ENCODE data around the gene KRTAP10-12. TPM values are rescaled to one million over a fixed set of nuclear protein-coding genes. Genes with fewer than 3 reads are reported as not detected.

Gene KRTAP10-12
- total RNA-seq, 1 experiment from 2014 or later, result not detected

GRCh38 chr21:44737706-44738354, 40.9 kb downstream of the KRTAP10-12 start:
- no peak overlapping the region for H3K9ac ChIP-seq (ENCODE audit: low read length)
- H3K79me2 ChIP-seq (ENCODE audit: insufficient read depth, low read length), result no peaks in the 10 kb centered on the region
- intact Hi-C loops (cut with micrococcal nuclease), result no loop called here
- no TSS peak for BruUV-seq (replicated peaks)
- H3K9me3 ChIP-seq (ENCODE audit: control insufficient read depth in 1 of 2, insufficient read depth in 1 of 2, low read depth in 1 of 2, low read length in 2 of 2), result no peaks in the 10 kb centered on the region
- no peak overlapping the region for H3K4me2 ChIP-seq (ENCODE audit: low read length)
- TF ChIP-seq POLR2A (IDR thresholded peaks at IDR 0.05; ENCODE audit: borderline replicate concordance, extremely low read depth, insufficient read depth, insufficient read length), result no peak
- TF ChIP-seq JUND (IDR thresholded peaks at IDR 0.05), result no peak
- TF ChIP-seq TCF7L2 (IDR thresholded peaks at IDR 0.05; ENCODE audit: borderline replicate concordance, extremely low read depth, insufficient read depth, insufficient read length), result no peak
- TF ChIP-seq, protein P1, sequence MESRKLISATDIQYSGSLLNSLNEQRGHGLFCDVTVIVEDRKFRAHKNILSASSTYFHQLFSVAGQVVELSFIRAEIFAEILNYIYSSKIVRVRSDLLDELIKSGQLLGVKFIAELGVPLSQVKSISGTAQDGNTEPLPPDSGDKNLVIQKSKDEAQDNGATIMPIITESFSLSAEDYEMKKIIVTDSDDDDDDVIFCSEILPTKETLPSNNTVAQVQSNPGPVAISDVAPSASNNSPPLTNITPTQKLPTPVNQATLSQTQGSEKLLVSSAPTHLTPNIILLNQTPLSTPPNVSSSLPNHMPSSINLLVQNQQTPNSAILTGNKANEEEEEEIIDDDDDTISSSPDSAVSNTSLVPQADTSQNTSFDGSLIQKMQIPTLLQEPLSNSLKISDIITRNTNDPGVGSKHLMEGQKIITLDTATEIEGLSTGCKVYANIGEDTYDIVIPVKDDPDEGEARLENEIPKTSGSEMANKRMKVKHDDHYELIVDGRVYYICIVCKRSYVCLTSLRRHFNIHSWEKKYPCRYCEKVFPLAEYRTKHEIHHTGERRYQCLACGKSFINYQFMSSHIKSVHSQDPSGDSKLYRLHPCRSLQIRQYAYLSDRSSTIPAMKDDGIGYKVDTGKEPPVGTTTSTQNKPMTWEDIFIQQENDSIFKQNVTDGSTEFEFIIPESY (IDR thresholded peaks at IDR 0.05; ENCODE audit: extremely low read depth, insufficient replicate concordance, low read length), result no peak
- no peak for TF ChIP-seq FOSL1 (IDR thresholded peaks at IDR 0.05; ENCODE audit: low read depth)
- TF ChIP-seq SRF (IDR thresholded peaks at IDR 0.05; ENCODE audit: low read depth), result no peak
- no peak for TF ChIP-seq POLR2AphosphoS5 (IDR thresholded peaks at IDR 0.05; ENCODE audit: low read depth, low read length)
- no peaks in the 10 kb centered on the region for H4K20me1 ChIP-seq (ENCODE audit: insufficient read depth)
- H3K27me3 ChIP-seq (ENCODE audit: insufficient read depth, low read length), result no peaks in the 10 kb centered on the region
- H3K27ac ChIP-seq (ENCODE audit: low read depth, low read length), result no peak overlapping the region
- ATAC-seq (no peak), DNase-seq (ENCODE audit: low read depth, low spot score) (no peak)
- POLR2A ChIA-PET, result no interaction called here
- CTCF ChIA-PET, result no interaction called here
- RAD21 ChIA-PET (ENCODE audit: low non-redundant PET in 1 of 2, low total read pairs in 2 of 2, uncharacterized antibody in 2 of 2, unreplicated experiment in 2 of 2), result no interaction called here
- H3K4me1 ChIP-seq (ENCODE audit: control insufficient read depth in 1 of 2, insufficient read depth in 2 of 2, low read length in 2 of 2), result no peaks in the 10 kb centered on the region
- H3K9me2 ChIP-seq (ENCODE audit: insufficient read depth), result no peaks in the 10 kb centered on the region
- no peaks in the 10 kb centered on the region for H3K36me3 ChIP-seq (ENCODE audit: control insufficient read depth in 1 of 2, insufficient read depth in 2 of 2, low read length in 2 of 2)
- H3K4me3 ChIP-seq (replicated peaks in 1 of 2; ENCODE audit: low read depth in 1 of 2, low read length in 2 of 2), result no peak overlapping the region
- no peak overlapping the region for H2AFZ ChIP-seq (ENCODE audit: low read depth, low read length, poor library complexity, severe bottlenecking)

DNA sequence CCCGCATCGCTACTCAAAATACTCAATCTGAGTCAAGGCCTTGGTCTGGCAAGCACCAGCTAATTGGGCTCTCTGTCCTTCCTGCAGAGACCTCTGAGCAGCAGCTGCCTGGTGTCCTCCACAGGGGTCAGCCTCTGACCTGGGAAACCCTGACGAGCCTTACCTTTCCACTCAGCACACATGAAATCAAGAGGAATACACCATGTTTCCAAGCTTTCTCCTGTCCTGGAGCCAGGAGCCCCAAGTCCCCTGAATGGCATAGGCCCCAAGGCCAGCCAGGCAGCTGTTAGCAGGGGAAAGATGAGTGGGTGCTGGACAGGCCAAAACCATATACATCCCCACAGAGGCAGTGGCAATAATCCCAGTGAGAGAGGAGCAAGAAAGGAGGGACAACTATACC, 41.6 kb downstream of the KRTAP10-12 start:
- Histone ChIP-seq H4K20me1 (ENCODE audit: insufficient read depth) (no peaks in the 10 kb centered on the region), H2AFZ (ENCODE audit: low read depth, low read length, poor library complexity, severe bottlenecking) (no peak overlapping the region), H3K4me2 (ENCODE audit: low read length) (no peak overlapping the region), H3K79me2 (ENCODE audit: insufficient read depth, low read length) (no peaks in the 10 kb centered on the region), H3K9me2 (ENCODE audit: insufficient read depth) (no peaks in the 10 kb centered on the region), H3K4me3 (replicated peaks in 1 of 2; ENCODE audit: low read depth in 1 of 2, low read length in 2 of 2) (no peak overlapping the region), H3K27me3 (ENCODE audit: insufficient read depth, low read length) (no peaks in the 10 kb centered on the region), H3K36me3 (ENCODE audit: control insufficient read depth in 1 of 2, insufficient read depth in 2 of 2, low read length in 2 of 2) (no peaks in the 10 kb centered on the region), H3K4me1 (ENCODE audit: control insufficient read depth in 1 of 2, insufficient read depth in 2 of 2, low read length in 2 of 2) (no peaks in the 10 kb centered on the region), H3K9me3 (ENCODE audit: control insufficient read depth in 1 of 2, insufficient read depth in 1 of 2, low read depth in 1 of 2, low read length in 2 of 2) (no peaks in the 10 kb centered on the region), H3K27ac (ENCODE audit: low read depth, low read length) (no peak overlapping the region), H3K9ac (ENCODE audit: low read length) (no peak overlapping the region)
- DNase-seq (ENCODE audit: low read depth, low spot score) (no peak), ATAC-seq (no peak)
- POLR2A ChIA-PET, result no interaction called here
- CTCF ChIA-PET, result no interaction called here
- no TSS peak for BruUV-seq (replicated peaks)
- intact Hi-C loops (cut with micrococcal nuclease), result no loop called here
- RAD21 ChIA-PET (ENCODE audit: low non-redundant PET in 1 of 2, low total read pairs in 2 of 2, uncharacterized antibody in 2 of 2, unreplicated experiment in 2 of 2), result no interaction called here
- no peak for TF ChIP-seq FOSL1 (IDR thresholded peaks at IDR 0.05; ENCODE audit: low read depth)
- TF ChIP-seq YY1 (IDR thresholded peaks at IDR 0.05; ENCODE audit: extremely low read depth, insufficient replicate concordance, low read depth, low read length), result no peak
- TF ChIP-seq, protein P1 (IDR thresholded peaks at IDR 0.05; ENCODE audit: extremely low read depth, insufficient replicate concordance, low read length), result no peak
- no peak for TF ChIP-seq SP1 (IDR thresholded peaks at IDR 0.05; ENCODE audit: low read depth)
- TF ChIP-seq SIN3A (IDR thresholded peaks at IDR 0.05; ENCODE audit: low read depth), result no peak
- TF ChIP-seq TCF7L2 (IDR thresholded peaks at IDR 0.05; ENCODE audit: borderline replicate concordance, extremely low read depth, insufficient read depth, insufficient read length), result no peak
- no peak for TF ChIP-seq EZH2phosphoT487 (IDR thresholded peaks at IDR 0.05; ENCODE audit: borderline replicate concordance)
- no peak for TF ChIP-seq ZFX (IDR thresholded peaks at IDR 0.05)
- TF ChIP-seq ELF1 (IDR thresholded peaks at IDR 0.05; ENCODE audit: borderline replicate concordance, low read depth), result no peak
- TF ChIP-seq CEBPB (IDR thresholded peaks at IDR 0.05; ENCODE audit: low read depth), result no peak
- no peak for TF ChIP-seq EGR1 (IDR thresholded peaks at IDR 0.05; ENCODE audit: low read depth)
